ENCODE data around the gene RENBP. TPM values are rescaled to one million over a fixed set of nuclear protein-coding genes. Genes with fewer than 3 reads are reported as not detected.
A peak's percentile ranks its signal among the peaks of the same experiment; 100 is the strongest.

Gene RENBP
- total and polyA plus RNA-seq, 9 of the 15 experiments (the other 6 are each of a cell fraction or from before 2014, with no cell fraction given), result 0.07 to 14.8 (median 10.6) TPM; not detected in 1

GRCh38 chrX:153931151-153931550, 13.3 kb downstream of the RENBP start:
- no peak for DNase-seq (ENCODE audit: extremely low read depth in 1 of 4, low spot score in 3 of 4)
- Histone ChIP-seq H3K4me3 (no peak overlapping the region), H4K20me1 (replicated peaks; ENCODE audit: control insufficient read depth, insufficient read depth, low read length) (no peaks in the 10 kb centered on the region), H3K4me1 (replicated peaks in 1 of 2; ENCODE audit: control insufficient read depth in 2 of 2, insufficient read depth in 2 of 2, low read length in 2 of 2) (peaks cover 27 to 65% of the 10 kb centered on the region in 2 experiments; a peak in 4 of 5 replicates), H3K9me3 (replicated peaks; ENCODE audit: control insufficient read depth, insufficient read depth, low read depth, low read length) (no peaks in the 10 kb centered on the region), H3K27me3 (ENCODE audit: control insufficient read depth in 2 of 2, insufficient read depth in 2 of 2, low read length in 2 of 2) (no peaks in the 10 kb centered on the region), H2AFZ (ENCODE audit: low read depth, low read length) (no peak overlapping the region), H3K9me1 (ENCODE audit: control insufficient read depth, insufficient read depth, low read length) (no peaks in the 10 kb centered on the region), H3K9ac (ENCODE audit: insufficient read depth in 1 of 2, low read depth in 2 of 2, low read length in 2 of 2) (peak overlapping the region in 1 of 2 experiments; percentile 78; a peak in 2 of 4 replicates), H3K79me2 (ENCODE audit: control insufficient read depth, insufficient read depth, low read length) (peaks cover 50% of the 10 kb centered on the region), H3K4me2 (ENCODE audit: insufficient read depth, low read length) (no peak overlapping the region), H3K27ac (ENCODE audit: extremely low read depth, low read depth, low read length) (no peak overlapping the region), H3K36me3 (ENCODE audit: control insufficient read depth, insufficient read depth, low read length) (peaks cover 48% of the 10 kb centered on the region)
- ChIA-PET POLR2A (interaction anchor here (0.5 to 0.6 kb wide), 2 partner anchors 16 to 38 kb away, joined by 3 read pairs; no protein-coding TSS in a partner anchor), CTCF (ENCODE audit: low intra/inter-chr PET ratio) (no interaction called here)
- in situ Hi-C loops (cut with MboI), result no loop called here
- FAIRE-seq, result no peak
- no TSS peak for BruUV-seq (replicated peaks)
- 91% methylated on average over 6 of the region's 8 CpGs for WGBS (ENCODE audit: insufficient coverage, low coverage, missing lambda C conversion rate)
- TF ChIP-seq ZNF316 (IDR thresholded peaks at IDR 0.05) (peak; percentile 68), MAFF (IDR thresholded peaks at IDR 0.05; ENCODE audit: low read length) (peak; percentile 5; the same call in 1 of the 2 replicates), C11orf30 (IDR thresholded peaks at IDR 0.05; ENCODE audit: low read depth) (peak; percentile 31; the same call in 1 of the 2 replicates), MAFG (tag; conservative IDR thresholded peaks at IDR 0.05) (peak; percentile 39; the same call in 1 of the 2 replicates), TARDBP (IDR thresholded peaks at IDR 0.05) (no peak)
- intact Hi-C loops (cut with micrococcal nuclease), result no loop called here
- ATAC-seq, result no peak
